ENCODE data around the gene SLC18A3.

SLC18A3 gene

GRCh38 chr10:49595713-49596492, 14.2 kb upstream of the SLC18A3 start:
- in situ Hi-C loops (cut with HindIII; ENCODE audit: low sequenced_read_pairs), result no loop called here

DNA sequence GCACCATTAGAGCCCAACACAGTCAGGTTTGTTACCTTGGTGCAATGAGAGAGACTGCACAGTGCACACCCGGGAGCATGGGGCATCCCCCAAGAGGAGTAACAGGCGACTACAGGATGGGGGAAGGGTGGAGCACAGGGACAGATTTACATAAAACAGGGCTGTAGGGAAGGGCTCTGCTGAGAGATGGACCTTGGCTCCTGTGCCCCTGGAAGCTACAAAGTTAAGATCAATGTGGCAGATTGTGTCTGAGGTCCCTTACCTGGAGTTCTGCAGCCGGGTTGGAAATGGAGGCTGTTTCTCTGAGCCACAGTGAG, 13.7 kb upstream of the SLC18A3 start:
- in situ Hi-C loops (cut with HindIII; ENCODE audit: low sequenced_read_pairs), result no loop called here

DNA sequence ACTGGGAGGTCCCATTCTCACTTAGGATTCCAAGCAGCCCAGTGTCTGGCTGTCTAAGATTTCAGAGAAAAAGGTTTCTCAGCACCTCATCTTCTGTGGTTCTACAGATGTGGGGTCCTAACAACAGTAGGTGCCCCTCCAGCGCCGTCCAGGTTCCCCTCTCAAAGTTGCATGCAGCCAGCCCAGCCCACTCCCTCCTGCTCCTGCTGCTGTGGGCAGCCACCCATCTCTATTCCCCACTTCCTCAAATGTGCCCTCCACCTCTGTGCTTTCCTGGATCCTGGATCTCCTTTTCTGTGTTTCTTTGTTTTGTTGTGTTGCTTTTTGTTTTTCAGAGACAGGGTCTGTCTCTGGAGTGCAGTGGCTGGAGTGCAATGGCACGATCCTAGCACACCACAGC, 13.3 kb upstream of the SLC18A3 start:
- in situ Hi-C loops (cut with HindIII; ENCODE audit: low sequenced_read_pairs), result no loop called here

- in situ Hi-C loops (cut with HindIII; ENCODE audit: low sequenced_read_pairs), result no loop called here
Measured at GRCh38 chr10:49597426-49598163, 12.5 kb upstream of the SLC18A3 start.

DNA sequence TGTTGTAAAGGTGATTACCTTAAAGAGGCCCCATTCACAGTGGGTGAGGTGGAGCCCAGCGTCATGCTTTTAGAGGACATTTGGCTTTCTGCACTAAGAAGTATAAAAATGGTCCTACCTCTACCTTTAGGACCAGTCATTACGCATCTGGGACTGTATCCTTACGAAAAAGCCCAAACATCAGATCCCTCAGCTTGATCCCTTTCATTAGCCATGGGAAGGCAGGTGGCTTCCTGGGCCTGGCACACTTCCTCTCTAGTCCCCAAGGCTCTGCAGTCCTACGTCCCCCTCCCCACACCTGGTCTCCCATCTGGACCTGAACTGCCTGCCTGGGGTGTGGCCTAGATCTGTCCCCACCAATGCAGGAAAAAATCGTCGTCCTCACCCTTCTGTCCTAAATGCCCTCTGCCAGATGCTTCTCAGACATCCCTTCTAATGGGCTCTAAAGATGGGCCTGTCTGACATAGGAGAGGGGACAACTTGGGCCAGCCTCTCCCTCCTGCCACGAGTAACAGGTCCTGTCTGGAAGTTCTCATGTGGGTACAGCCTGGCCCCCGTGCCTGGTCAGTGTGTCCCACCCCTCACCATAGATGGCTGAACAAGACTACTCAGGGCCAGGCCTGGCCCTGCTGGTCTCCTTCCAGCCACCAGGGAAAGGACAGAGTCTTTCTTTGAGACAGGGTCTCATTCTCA, 11.8 kb upstream of the SLC18A3 start:
- in situ Hi-C loops (cut with HindIII; ENCODE audit: low sequenced_read_pairs), result no loop called here

DNA sequence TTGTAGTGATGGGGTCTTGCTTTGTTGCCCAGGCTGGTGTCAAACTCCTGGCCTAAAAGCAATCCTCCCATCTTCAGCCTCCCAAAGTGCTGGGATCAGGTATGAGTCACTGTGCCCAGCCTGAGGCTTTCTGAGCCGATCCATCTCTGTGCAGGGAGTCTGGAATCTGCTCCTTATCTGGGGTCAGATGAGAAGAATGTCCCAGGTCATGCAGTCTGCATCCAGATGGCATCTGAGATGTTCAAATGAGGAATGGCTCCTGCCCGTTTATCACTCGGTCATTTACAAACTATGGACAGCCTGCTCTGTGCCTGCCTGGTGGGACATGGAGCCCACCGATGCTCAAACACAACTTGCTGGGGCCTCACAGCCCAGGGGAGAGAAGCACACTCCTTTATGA, 11.1 kb upstream of the SLC18A3 start:
- in situ Hi-C loops (cut with HindIII; ENCODE audit: low sequenced_read_pairs), result no loop called here

- in situ Hi-C loops (cut with HindIII; ENCODE audit: low sequenced_read_pairs), result no loop called here
Measured at GRCh38 chr10:49599546-49599945, 10.6 kb upstream of the SLC18A3 start.

- in situ Hi-C loops (cut with HindIII; ENCODE audit: low sequenced_read_pairs), result loop anchor here (10.0 kb wide), 1 partner anchor 55 kb away; no protein-coding TSS in a partner anchor
Measured at GRCh38 chr10:49600046-49600445, 10.1 kb upstream of the SLC18A3 start.

DNA sequence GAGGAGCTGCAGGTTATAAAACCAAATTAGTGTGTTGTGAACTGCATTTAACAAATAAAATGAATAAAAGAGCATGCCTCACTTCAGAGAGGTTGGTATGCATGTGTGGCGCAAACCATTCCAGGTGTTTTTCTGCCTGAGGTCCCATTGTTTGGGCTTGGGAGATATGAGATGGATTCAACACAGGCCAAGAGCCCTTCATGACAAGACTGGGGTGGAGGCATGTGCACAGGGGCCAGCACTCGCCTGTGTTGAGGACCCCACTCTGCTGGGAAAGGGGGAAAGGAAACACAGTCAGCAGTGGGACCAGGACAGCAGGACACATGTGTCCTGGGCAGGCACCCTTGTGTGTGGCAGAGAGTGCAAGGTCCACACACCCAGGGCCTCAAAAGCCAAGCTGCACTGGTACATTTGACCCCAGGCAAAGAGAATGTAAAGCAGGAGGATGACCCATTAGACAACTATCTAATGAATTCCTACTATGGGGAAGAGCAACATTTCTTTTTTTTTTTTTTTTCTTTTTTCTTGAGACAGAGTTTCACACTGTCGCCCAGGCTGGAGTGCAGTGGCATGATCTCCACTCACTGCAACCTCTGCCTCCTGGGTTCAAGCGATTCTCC, 9.2 kb upstream of the SLC18A3 start:
- in situ Hi-C loops (cut with HindIII; ENCODE audit: low sequenced_read_pairs), result loop anchor here (10.0 kb wide), 1 partner anchor 56 kb away; no protein-coding TSS in a partner anchor

- in situ Hi-C loops (cut with HindIII; ENCODE audit: low sequenced_read_pairs), result loop anchor here (10.0 kb wide), 1 partner anchor 57 kb away; no protein-coding TSS in a partner anchor
Measured at GRCh38 chr10:49601857-49602256, 8.3 kb upstream of the SLC18A3 start.

DNA sequence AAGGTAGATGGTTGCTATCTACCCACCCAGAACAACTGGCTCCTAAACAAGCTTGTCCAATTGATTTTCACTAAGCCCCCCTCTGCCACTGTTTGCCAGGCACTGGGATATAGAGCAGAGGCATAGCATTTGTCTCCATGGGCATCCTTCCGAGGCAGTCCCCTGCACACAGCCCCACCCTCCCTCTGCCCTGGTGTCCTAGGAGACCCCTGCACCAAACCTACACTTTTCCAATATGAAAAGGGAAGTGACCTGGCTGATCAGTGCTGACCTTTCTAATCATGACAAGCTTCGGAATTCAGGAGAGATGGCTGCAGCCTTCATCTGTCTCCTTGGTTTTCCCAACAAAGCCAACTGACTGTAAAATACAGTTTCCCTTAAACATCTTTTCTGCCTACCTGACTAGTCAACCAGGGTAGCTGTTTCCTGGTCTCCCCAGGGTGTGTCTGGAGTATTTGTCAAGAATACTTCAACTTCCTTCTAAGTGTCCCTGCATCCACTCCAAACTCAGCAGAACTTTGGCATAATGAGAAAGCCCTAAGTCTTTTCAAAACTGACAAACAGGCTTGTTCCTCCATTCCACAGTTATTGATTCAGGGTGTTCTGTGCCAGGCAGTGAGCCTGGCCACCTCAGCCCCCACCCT, 7.6 kb upstream of the SLC18A3 start:
- in situ Hi-C loops (cut with HindIII; ENCODE audit: low sequenced_read_pairs), result loop anchor here (10.0 kb wide), 1 partner anchor 58 kb away; no protein-coding TSS in a partner anchor

DNA sequence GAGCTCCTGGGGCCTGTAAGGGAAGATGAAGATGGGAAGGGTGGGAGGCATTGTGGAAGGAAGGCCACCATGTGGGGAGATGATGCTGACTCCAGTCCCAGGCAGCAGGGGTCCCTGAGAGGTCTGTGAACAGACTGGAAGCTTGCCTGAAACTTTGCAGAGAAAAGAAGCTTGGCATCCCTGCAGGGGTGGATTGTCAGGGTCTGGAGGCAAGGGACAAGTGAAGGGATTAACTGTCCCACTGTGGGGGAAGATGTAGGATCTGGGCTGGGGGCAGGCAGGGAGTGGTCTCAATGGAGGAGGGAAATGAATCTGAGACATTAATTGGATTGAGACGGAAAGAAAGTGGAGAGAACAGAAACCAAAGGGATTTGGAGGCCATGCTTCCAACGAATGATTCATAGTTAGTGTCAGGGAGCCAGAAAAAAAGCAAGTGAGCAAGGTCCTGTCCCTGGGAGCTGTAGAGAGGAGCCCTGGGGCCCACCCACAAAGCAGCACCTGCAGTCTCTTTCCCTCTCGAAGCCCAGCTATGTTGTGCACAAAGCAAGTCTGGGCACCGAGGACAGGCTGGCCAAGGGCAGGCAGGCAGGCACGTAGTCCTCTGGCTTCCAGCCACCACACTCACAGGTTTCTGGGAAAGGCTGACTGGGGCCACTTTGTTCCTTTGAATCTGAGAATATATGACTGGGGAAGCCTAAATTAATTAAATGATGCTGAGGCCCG, 4.7 kb upstream of the SLC18A3 start:
- in situ Hi-C loops (cut with HindIII; ENCODE audit: low sequenced_read_pairs), result loop anchor here (10.0 kb wide), 1 partner anchor 61 kb away; no protein-coding TSS in a partner anchor

DNA sequence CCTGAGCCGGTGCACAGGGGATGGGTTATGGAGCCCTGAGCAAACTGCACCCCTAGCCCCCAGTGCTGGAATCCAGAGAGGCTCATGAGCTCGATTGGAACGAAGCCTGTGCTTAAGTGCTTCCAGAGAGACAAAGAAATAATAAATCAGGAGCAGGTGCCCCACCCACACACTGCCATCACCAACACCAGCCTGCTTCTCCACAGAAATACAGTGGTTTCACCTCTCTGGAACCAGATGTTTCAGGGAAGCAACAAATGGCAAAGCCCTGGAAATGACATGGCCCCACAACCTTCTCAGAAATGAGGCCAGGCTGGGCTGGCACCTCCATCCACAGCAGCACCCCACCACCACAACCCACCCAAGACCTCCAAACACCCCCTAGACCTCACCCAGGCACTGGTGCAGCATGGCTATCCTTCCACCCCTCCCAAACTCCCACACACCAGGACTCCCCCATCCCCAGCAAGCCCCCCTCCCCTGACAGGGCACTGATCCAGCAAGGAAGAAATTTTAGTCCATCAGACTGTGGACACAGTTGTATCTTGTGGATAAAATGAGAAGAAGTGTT, 4.1 kb upstream of the SLC18A3 start:
- in situ Hi-C loops (cut with HindIII; ENCODE audit: low sequenced_read_pairs), result loop anchor here (10.0 kb wide), 1 partner anchor 61 kb away; no protein-coding TSS in a partner anchor

DNA sequence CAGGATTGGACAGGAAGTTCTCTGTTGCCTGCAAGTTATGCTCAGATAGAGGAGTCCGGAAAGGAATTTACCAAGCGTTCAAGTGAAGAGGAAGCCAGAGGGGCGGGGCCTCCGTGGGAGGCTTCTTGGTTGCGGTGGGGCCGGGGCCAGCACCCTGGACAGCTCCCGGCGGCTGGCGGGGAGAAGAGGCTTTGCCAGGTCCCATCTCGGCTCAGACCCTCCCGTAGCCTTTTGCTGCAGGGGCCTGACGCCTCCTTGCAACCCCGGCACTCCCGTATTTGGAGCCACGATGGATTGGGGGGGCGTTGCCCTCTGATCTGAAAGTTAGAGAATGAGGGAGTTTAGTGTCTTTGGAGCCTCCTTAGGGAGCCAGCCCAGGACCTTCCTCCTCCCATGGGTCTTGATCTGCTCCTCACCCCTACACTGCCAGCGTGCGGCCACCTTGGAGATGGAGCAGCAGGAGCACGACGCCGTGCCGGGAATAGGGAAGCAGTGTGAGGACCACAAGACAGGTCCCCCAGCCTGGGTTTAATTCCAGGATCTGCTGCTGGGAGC, 3.1 kb upstream of the SLC18A3 start:
- in situ Hi-C loops (cut with HindIII; ENCODE audit: low sequenced_read_pairs), result loop anchor here (10.0 kb wide), 1 partner anchor 62 kb away; no protein-coding TSS in a partner anchor

- in situ Hi-C loops (cut with HindIII; ENCODE audit: low sequenced_read_pairs), result loop anchor here (10.0 kb wide), 1 partner anchor 64 kb away; no protein-coding TSS in a partner anchor
Measured at GRCh38 chr10:49608166-49609005, 1.7 kb upstream of the SLC18A3 start.

- in situ Hi-C loops (cut with HindIII; ENCODE audit: low sequenced_read_pairs), result loop anchor here (10.0 kb wide), 1 partner anchor 64 kb away; no protein-coding TSS in a partner anchor
Measured at GRCh38 chr10:49609006-49609282, 1.2 kb upstream of the SLC18A3 start.

DNA sequence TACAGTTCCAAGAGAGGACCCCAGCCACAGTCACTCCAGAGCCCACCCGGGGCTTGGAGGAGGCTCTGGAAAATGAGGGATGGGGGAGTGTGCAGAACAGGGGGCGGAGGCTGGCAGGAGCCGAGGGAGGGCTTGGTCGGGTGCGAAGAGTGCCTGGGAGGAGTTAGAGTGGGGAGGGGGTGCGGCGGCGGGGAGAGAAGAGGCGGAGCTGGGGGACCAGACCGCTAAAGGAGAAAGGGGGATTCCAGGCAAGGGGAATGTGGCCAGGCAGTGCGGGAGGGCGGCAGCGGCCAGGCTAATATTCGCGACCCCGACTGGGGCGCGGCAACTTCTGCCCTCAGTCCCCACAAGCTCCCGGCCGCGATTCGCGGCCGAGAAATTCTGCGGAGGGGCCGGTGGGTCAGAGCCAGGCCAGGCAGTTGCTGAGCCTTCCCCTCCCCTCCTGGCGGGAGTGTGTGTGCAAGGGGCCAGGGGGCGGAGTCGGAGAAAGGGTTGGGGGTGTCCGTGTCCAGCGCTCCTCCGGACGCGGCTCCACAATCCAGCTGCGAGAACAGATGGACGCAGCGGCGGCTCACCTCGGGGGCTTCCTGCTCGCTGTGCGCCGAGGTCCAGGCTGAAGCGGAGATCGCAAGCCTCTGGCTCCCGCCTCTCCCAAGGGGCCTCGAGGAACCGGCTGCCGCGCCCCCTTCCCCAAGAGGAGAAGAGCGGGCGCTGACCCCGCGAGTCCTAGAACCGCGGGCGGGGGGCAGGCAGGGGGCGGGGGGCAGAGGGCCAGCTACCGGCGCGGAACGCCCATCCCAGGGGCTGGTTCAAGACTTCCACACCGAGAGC, 612 bp upstream of the SLC18A3 start:
- in situ Hi-C loops (cut with HindIII; ENCODE audit: low sequenced_read_pairs), result loop anchor here (10.0 kb wide), 1 partner anchor 65 kb away; no protein-coding TSS in a partner anchor
